Choroid plexus epithelial cell (primary cell): ENCODE results near the gene TBC1D22B.
"Not testable (repeated sequence)": the region's sequence is repeated elsewhere in the genome, so short reads cannot be mapped to it uniquely, and the experiment has no call there.

Source experiments
- DNase-seq: peaks from one replicate; pipeline ENCODE4 v3.0.0-alpha.2; 2010; ENCODE audit warnings: low read depth
- H3K4me3 ChIP-seq: 2 replicates; pipeline ENCODE4 v1.5.1; 2011; ENCODE audit warnings: low read depth, mild to moderate bottlenecking, control low read depth, low read length, moderate library complexity
- CTCF ChIP-seq: conservative IDR thresholded peaks from 2 replicates; pipeline ENCODE4 v1.5.1; 2011; ENCODE audit warnings: low read depth, mild to moderate bottlenecking, control low read depth, inconsistent platforms, low read length, moderate library complexity

Gene TBC1D22B

GRCh38 chr6:37321101-37321500, 63.5 kb downstream of the TBC1D22B start:
- TF ChIP-seq CTCF: no peak
- H3K4me3 ChIP-seq: no peak overlapping the region
- DNase-seq: no peak

- no peak for TF ChIP-seq CTCF
- no peak overlapping the region for H3K4me3 ChIP-seq
- DNase-seq: no peak
These were observed 64.2 kb downstream of the TBC1D22B start for GRCh38 chr6:37321516-37322415.

GRCh38 chr6:37323580-37323979, 66.0 kb downstream of the TBC1D22B start:
- no peak for TF ChIP-seq CTCF
- DNase-seq: peak; percentile 61
- no peak overlapping the region for H3K4me3 ChIP-seq

- no peak overlapping the region for H3K4me3 ChIP-seq
- DNase-seq: peak; percentile 11
- no peak for TF ChIP-seq CTCF
These were observed 66.8 kb downstream of the TBC1D22B start for GRCh38 chr6:37324131-37325033.

GRCh38 chr6:37330345-37330744, 72.8 kb downstream of the TBC1D22B start:
- DNase-seq, H3K4me3 ChIP-seq: not testable (repeated sequence)

DNA sequence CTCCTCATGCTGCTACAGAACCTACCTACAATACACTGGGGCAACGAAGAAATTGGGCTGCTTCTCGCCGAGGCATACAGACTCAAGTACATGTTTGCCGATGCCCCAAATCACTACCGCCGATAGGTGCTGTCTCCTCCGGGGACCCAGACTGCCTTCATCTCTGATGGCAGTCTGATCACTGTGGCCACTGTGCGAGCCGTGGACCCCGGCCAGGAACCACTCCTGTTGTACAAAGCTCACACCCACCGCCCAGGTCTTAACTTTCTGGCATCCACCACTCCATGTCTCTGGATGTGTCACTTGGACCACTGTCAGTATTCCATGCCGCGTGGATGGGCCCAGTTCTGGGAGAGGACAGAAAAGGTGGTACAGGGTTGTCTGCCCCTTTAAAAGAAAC, 73.5 kb downstream of the TBC1D22B start:
- TF ChIP-seq CTCF: no peak
- DNase-seq: no peak
- H3K4me3 ChIP-seq: no peak overlapping the region

GRCh38 chr6:37332894-37333293, 75.3 kb downstream of the TBC1D22B start:
- no peak for DNase-seq
- no peak for TF ChIP-seq CTCF
- H3K4me3 ChIP-seq: no peak overlapping the region
